A549 (cell line): ENCODE data around the gene MAPRE2. TPM values are rescaled to one million over a fixed set of nuclear protein-coding genes. Genes with fewer than 3 reads are reported as not detected.

ENCODE experiments used
- ATAC-seq, 2 experiments: fragments of 200-7000 bp in 1 of 2; fragments of >200 bp in 1 of 2; cut with Nextera tagmentation in 1 of 2; cut with Tn5 transposase in 1 of 2; 3 replicates each; pipeline versions ENCODE4 v1.8.0 to v1.9.1; 2018 to 2020; ENCODE audit warnings: mild to moderate bottlenecking in 1 of 2, moderate library complexity in 1 of 2
- CTCF ChIA-PET: fragments of 300-600 bp; sonication (Branson Sonifier 250); formaldehyde crosslinking; extraction: SDS; loops from one replicate; lab custom pipeline; 2021; ENCODE audit warnings: antibody characterized with exemption, inconsistent platforms; lab: Yijun Ruan, JAX
- POLR2A ChIA-PET: fragments of 350-600 bp; formaldehyde crosslinking; extraction: SDS; loops from one replicate; lab custom pipeline; 2021; ENCODE audit warnings: antibody characterized with exemption, inconsistent platforms; lab: Yijun Ruan, JAX
- DNase-seq, 2 experiments: peaks; one replicate each; pipeline versions ENCODE4 v3.0.0 to v3.0.0-alpha.2; 2011 to 2016; ENCODE audit warnings: low read depth in 1 of 2, low spot score in 1 of 2
- FAIRE-seq: peaks from 2 replicates; lab custom pipeline; 2011; peaks lifted over from hg19 to GRCh38; lab: Jason Lieb, UNC
- H3K27ac ChIP-seq, 2 experiments: fragments of >200 bp; sonication (Bioruptor Twin); formaldehyde crosslinking; 3 replicates each; pipeline ENCODE4 v1.5.1; 2016 to 2017
- H3K4me1 ChIP-seq: fragments of >200 bp; sonication (Bioruptor Twin); formaldehyde crosslinking; 3 replicates; pipeline ENCODE4 v1.6.1; 2016
- H3K4me2 ChIP-seq: fragments of >200 bp; sonication (Bioruptor Twin); formaldehyde crosslinking; 3 replicates; pipeline ENCODE4 v1.6.1; 2016
- H3K4me3 ChIP-seq: fragments of >200 bp; sonication (Bioruptor Twin); formaldehyde crosslinking; 3 replicates; pipeline ENCODE4 v1.5.1; 2016
- H3K9me3 ChIP-seq: fragments of >200 bp; sonication (Bioruptor Twin); formaldehyde crosslinking; 3 replicates; pipeline ENCODE4 v1.6.1; 2016
- ATOH8 ChIP-seq: fragments of 250-450 bp; sonication (Bioruptor Pico); IDR thresholded peaks from 2 replicates; pipeline ENCODE4 v1.5.0; 2020; ENCODE audit warnings: low read depth, mild to moderate bottlenecking, moderate library complexity
- BHLHE40 ChIP-seq: IDR thresholded peaks from 2 replicates; pipeline ENCODE4 v1.6.1; 2012; ENCODE audit warnings: low read depth, low read length, inconsistent platforms
- CBX8 ChIP-seq: fragments of 200-600 bp; sonication (generic); IDR thresholded peaks from 2 replicates; pipeline ENCODE4 v1.6.1; 2016
- CHD4 ChIP-seq: fragments of 200-600 bp; sonication (generic); IDR thresholded peaks from 2 replicates; pipeline ENCODE4 v1.6.1; 2016; ENCODE audit warnings: antibody characterized with exemption, mild to moderate bottlenecking, borderline replicate concordance
- E2F6 ChIP-seq: IDR thresholded peaks from 2 replicates; pipeline ENCODE4 v1.6.1; 2012; ENCODE audit warnings: low read depth, borderline replicate concordance
- EHF ChIP-seq: fragments of 250-450 bp; sonication (Bioruptor Pico); IDR thresholded peaks from 2 replicates; pipeline ENCODE4 v1.5.0; 2020; ENCODE audit warnings: mild to moderate bottlenecking
- ESRRA ChIP-seq: fragments of 150-350 bp; IDR thresholded peaks from 2 replicates; pipeline ENCODE4 v1.6.1; 2014; ENCODE audit warnings: mild to moderate bottlenecking, low read length, borderline replicate concordance
- HOXB13 ChIP-seq: fragments of 250-450 bp; sonication (Bioruptor Pico); IDR thresholded peaks from 2 replicates; pipeline ENCODE4 v1.5.0; 2020; ENCODE audit warnings: low read depth, mild to moderate bottlenecking, moderate library complexity
- JUN ChIP-seq, 2 experiments: fragments of >200 bp; sonication (Bioruptor Twin); formaldehyde crosslinking; IDR thresholded peaks; 2 replicates in 1 of 2; 3 replicates in 1 of 2; pipeline ENCODE4 v1.6.1; 2016 to 2017
- NPAS2 ChIP-seq: fragments of 250-450 bp; sonication (Bioruptor Pico); IDR thresholded peaks from 2 replicates; pipeline ENCODE4 v1.8.0; 2022; ENCODE audit warnings: mild to moderate bottlenecking, moderate library complexity, borderline replicate concordance
- PHF8 ChIP-seq: fragments of 200-600 bp; sonication (generic); IDR thresholded peaks from 2 replicates; pipeline ENCODE4 v1.6.1; 2016; ENCODE audit warnings: low read depth, mild to moderate bottlenecking, antibody characterized with exemption, moderate library complexity, borderline replicate concordance
- RARB ChIP-seq: fragments of 250-450 bp; sonication (Bioruptor Pico); IDR thresholded peaks from 2 replicates; pipeline ENCODE4 v1.8.0; 2021; ENCODE audit warnings: mild to moderate bottlenecking, moderate library complexity
- REST ChIP-seq: fragments of 200-600 bp; sonication (generic); IDR thresholded peaks from 2 replicates; pipeline ENCODE4 v1.6.1; 2016; ENCODE audit warnings: antibody characterized with exemption, mild to moderate bottlenecking, moderate library complexity
- SMC3 ChIP-seq: fragments of >200 bp; sonication (Bioruptor Twin); formaldehyde crosslinking; IDR thresholded peaks from 3 replicates; pipeline ENCODE4 v1.6.1; 2018; ENCODE audit warnings: inconsistent platforms
- TFCP2L1 ChIP-seq: fragments of 250-450 bp; sonication (Bioruptor Pico); IDR thresholded peaks from 2 replicates; pipeline ENCODE4 v1.5.0; 2021; ENCODE audit warnings: mild to moderate bottlenecking
- TP53 ChIP-seq: fragments of 250-450 bp; sonication (Bioruptor Pico); IDR thresholded peaks from 2 replicates; pipeline ENCODE4 v1.5.0; 2021; ENCODE audit warnings: mild to moderate bottlenecking, moderate library complexity
- ZNF302 ChIP-seq: fragments of 250-450 bp; sonication (Bioruptor Pico); IDR thresholded peaks from 2 replicates; pipeline ENCODE4 v1.9.0; 2021; ENCODE audit warnings: inconsistent platforms, mild to moderate bottlenecking, moderate library complexity
- ZSCAN20 ChIP-seq: fragments of 250-450 bp; sonication (Bioruptor Pico); IDR thresholded peaks from 2 replicates; pipeline ENCODE4 v1.8.0; 2022; ENCODE audit warnings: mild to moderate bottlenecking, moderate library complexity
- WGBS: methylation state at CpG from one replicate; pipeline ENCODE4 v1.1.6; 2017; ENCODE audit errors: missing lambda C conversion rate; 5-methylcytosine and 5-hydroxymethylcytosine counted together
- polyA plus RNA-seq, 4 experiments: library from polyadenylated mRNA; depleted of rRNA in 3 of 4; stranded (reverse); fragments of >200 nt; fragmentation: RNase III in 1 of 4; extraction: RNeasy Plus Mini Kit Qiagen cat#74134 plus additional on column Dnase treatment in 1 of 4; gene quantifications; 2 replicates in 3 of 4; 3 replicates in 1 of 4; pipeline ENCODE4 v1.2.3, GENCODE V29; 2011 to 2017

MAPRE2 gene
- polyA plus RNA-seq, 2 of the 4 experiments (the other 2 are of a cell fraction), result 11.4 to 59.1 TPM

- WGBS, result 93% methylated on average over 7 of the region's 7 CpGs
- Histone ChIP-seq H3K4me3 (no peak overlapping the region), H3K27ac (no peak overlapping the region), H3K9me3 (no peaks in the 10 kb centered on the region), H3K4me1 (peaks cover 12% of the 10 kb centered on the region; the same call in 2 of the 3 replicates), H3K4me2 (no peak overlapping the region)
- FAIRE-seq (no peak), DNase-seq (no peak), ATAC-seq (no peak)
- CTCF ChIA-PET, result no interaction called here
- TF ChIP-seq ZNF302 (CRISPR knock-in tag) (no peak), JUN (IDR thresholded peaks at IDR 0.05) (no peak), NPAS2 (CRISPR knock-in tag) (no peak)
- POLR2A ChIA-PET, result no interaction called here
Observed at GRCh38 chr18:35061336-35061735, 20.1 kb downstream of the MAPRE2 start.

GRCh38 chr18:35061804-35062203, 20.6 kb downstream of the MAPRE2 start:
- CTCF ChIA-PET, result no interaction called here

GRCh38 chr18:35062408-35062807, 21.2 kb downstream of the MAPRE2 start:
- no peak overlapping the region for H3K4me3 ChIP-seq
- CTCF ChIA-PET, result no interaction called here
- POLR2A ChIA-PET, result no interaction called here
- peaks cover 12% of the 10 kb centered on the region; the same call in 2 of the 3 replicates for H3K4me1 ChIP-seq
- ATAC-seq (no peak), FAIRE-seq (no peak)
- H3K27ac ChIP-seq, result no peak overlapping the region
- TF ChIP-seq ESRRA (no peak), HOXB13 (CRISPR knock-in tag) (no peak), RARB (CRISPR knock-in tag) (no peak), BHLHE40 (no peak), E2F6 (no peak)
- TF ChIP-seq, all 56 proteins: peak for 0
- WGBS, result 84% methylated on average over 5 of the region's 5 CpGs
- H3K4me2 ChIP-seq, result no peak overlapping the region
- no peak for DNase-seq
- H3K9me3 ChIP-seq, result no peaks in the 10 kb centered on the region

More at GRCh38 chr18:35061804-35062203, 20.6 kb downstream of the MAPRE2 start:
- WGBS, result 83% methylated on average over 7 of the region's 7 CpGs
- H3K4me2 ChIP-seq, result no peak overlapping the region
- FAIRE-seq (no peak), DNase-seq (no peak), ATAC-seq (no peak)
- no peak overlapping the region for H3K27ac ChIP-seq
- POLR2A ChIA-PET, result no interaction called here
- no peak for TF ChIP-seq REST
- TF ChIP-seq ZSCAN20 (CRISPR knock-in tag), result no peak
- TF ChIP-seq ESRRA, result no peak
- no peak for TF ChIP-seq EHF (CRISPR knock-in tag)
- TF ChIP-seq CBX8, result no peak
- no peak for TF ChIP-seq BHLHE40
- TF ChIP-seq TP53, result no peak
- TF ChIP-seq ATOH8 (CRISPR knock-in tag), result no peak
- no peak for TF ChIP-seq CHD4
- TF ChIP-seq SMC3, result no peak
- no peak for TF ChIP-seq TFCP2L1
- TF ChIP-seq PHF8, result no peak
- no peak overlapping the region for H3K4me3 ChIP-seq
- H3K4me1 ChIP-seq, result peaks cover 12% of the 10 kb centered on the region; the same call in 2 of the 3 replicates
- H3K9me3 ChIP-seq, result no peaks in the 10 kb centered on the region
